Gastroesophageal sphincter (tissue), 4 donors: ENCODE measurements around the gene LRRC40. TPM values are rescaled to one million over a fixed set of nuclear protein-coding genes. Genes with fewer than 3 reads are reported as not detected.

ENCODE experiments used
- ATAC-seq: fragments of 150-250 bp; one replicate; pipeline ENCODE4 v1.9.1; 2016; ENCODE audit warnings: mild to moderate bottlenecking, moderate library complexity
- H3K27ac ChIP-seq, 4 donors: fragments of 200-600 bp; sonication (generic) in 3 of 4; 1 replicate in 3 of 4; 2 replicates in 1 of 4; pipeline ENCODE4 v1.5.1; 2016 to 2019
- H3K27me3 ChIP-seq: fragments of 200-600 bp; sonication (generic); one replicate; pipeline ENCODE4 v1.5.1; 2019
- H3K36me3 ChIP-seq, 2 donors: fragments of 200-600 bp; sonication (generic); one replicate each; pipeline ENCODE4 v1.5.1; 2019; ENCODE audit warnings: control low read depth in 1 of 2
- H3K4me1 ChIP-seq, 3 donors: fragments of 200-600 bp; sonication (generic); 1 replicate in 2 of 3; 2 replicates in 1 of 3; pipeline ENCODE4 v1.5.1; 2016 to 2019; ENCODE audit warnings: control low read depth in 2 of 3
- H3K4me3 ChIP-seq, 2 donors: fragments of 200-600 bp; sonication (generic); one replicate each; pipeline ENCODE4 v1.5.1; 2019; ENCODE audit warnings: mild to moderate bottlenecking in 1 of 2, moderate library complexity in 1 of 2
- H3K9me3 ChIP-seq, 3 donors: fragments of 200-600 bp; sonication (generic); one replicate each; pipeline ENCODE4 v1.5.1; 2017 to 2019; ENCODE audit warnings: control low read depth in 2 of 3
- EP300 ChIP-seq: sonication (generic); formaldehyde crosslinking; IDR thresholded peaks from one replicate; pipeline ENCODE4 v1.6.1; 2017; ENCODE audit warnings: antibody characterized with exemption, mild to moderate bottlenecking
- POLR2A ChIP-seq, 2 donors: fragments of 450-650 bp; IDR thresholded peaks; one replicate each; pipeline ENCODE4 v1.6.1; 2017; ENCODE audit warnings: antibody characterized with exemption in 2 of 2, mild to moderate bottlenecking in 2 of 2, moderate library complexity in 1 of 2
- POLR2AphosphoS5 ChIP-seq: sonication (generic); formaldehyde crosslinking; IDR thresholded peaks from one replicate; pipeline ENCODE4 v1.6.1; 2017; ENCODE audit warnings: antibody characterized with exemption
- WGBS, 2 donors: methylation state at CpG; one replicate each; pipeline ENCODE4 v1.1.5; 2018; ENCODE audit warnings: low coverage in 1 of 2; 5-methylcytosine and 5-hydroxymethylcytosine counted together
- total RNA-seq, 4 donors: library from RNA; depleted of rRNA; stranded (reverse); fragments of >200 nt; gene quantifications; one replicate each; pipeline ENCODE4 v1.1.0, GENCODE V29; 2016
- TF ChIP-seq, protein P1 (sequence below), 4 experiments: fragments of 200-600 bp in 2 of 4; fragments of 450-650 bp in 2 of 4; sonication (generic) in 1 of 4; IDR thresholded peaks; one replicate each; pipeline ENCODE4 v1.5.1; 2017 to 2019; ENCODE audit warnings: antibody characterized with exemption in 4 of 4, mild to moderate bottlenecking in 2 of 4, moderate library complexity in 2 of 4

Gene LRRC40
- total RNA-seq, 4 donors from 2014 or later = 12.9 to 25.4 (median 18.5) TPM

DNA sequence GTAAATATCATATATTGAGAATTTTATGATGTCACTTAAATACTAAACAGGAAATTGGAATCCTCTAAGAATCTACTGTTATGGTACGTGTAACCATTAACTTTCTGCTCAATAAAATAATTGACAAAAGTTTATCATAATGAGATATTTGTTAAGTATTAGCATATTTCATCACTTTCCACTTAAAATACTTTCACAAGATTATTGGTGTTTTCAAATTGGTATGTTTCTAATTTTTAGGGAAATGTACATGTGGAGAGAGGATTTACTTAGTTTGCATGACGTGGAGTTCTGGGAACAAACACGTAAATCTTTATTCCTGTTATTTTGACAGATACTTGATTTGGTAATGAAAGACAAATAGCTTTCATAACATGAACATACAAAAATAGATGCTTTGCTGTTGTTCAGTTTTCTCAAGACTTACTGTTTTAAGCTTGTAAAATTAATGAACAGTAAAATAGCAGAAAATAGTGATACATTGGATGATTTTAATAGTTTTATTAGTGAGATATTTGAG, 17.4 kb upstream of the LRRC40 start:
- no peak for TF ChIP-seq EP300
- Histone ChIP-seq H3K4me3 (peak overlapping the region in 1 of 2 donors; percentile 65), H3K27me3 (no peaks in the 10 kb centered on the region), H3K9me3 (no peaks in the 10 kb centered on the region), H3K36me3 (peaks cover 0 to 22% of the 10 kb centered on the region in 2 donors), H3K4me1 (peaks cover 14 to 65% (median 30%) of the 10 kb centered on the region in 3 donors), H3K27ac (peak overlapping the region in 3 of 4 donors; percentile 92 to 96 (median 93))
- ATAC-seq = no peak
- 21 to 27% methylated on average over 3 of the region's 3 CpGs for WGBS, 2 donors

DNA sequence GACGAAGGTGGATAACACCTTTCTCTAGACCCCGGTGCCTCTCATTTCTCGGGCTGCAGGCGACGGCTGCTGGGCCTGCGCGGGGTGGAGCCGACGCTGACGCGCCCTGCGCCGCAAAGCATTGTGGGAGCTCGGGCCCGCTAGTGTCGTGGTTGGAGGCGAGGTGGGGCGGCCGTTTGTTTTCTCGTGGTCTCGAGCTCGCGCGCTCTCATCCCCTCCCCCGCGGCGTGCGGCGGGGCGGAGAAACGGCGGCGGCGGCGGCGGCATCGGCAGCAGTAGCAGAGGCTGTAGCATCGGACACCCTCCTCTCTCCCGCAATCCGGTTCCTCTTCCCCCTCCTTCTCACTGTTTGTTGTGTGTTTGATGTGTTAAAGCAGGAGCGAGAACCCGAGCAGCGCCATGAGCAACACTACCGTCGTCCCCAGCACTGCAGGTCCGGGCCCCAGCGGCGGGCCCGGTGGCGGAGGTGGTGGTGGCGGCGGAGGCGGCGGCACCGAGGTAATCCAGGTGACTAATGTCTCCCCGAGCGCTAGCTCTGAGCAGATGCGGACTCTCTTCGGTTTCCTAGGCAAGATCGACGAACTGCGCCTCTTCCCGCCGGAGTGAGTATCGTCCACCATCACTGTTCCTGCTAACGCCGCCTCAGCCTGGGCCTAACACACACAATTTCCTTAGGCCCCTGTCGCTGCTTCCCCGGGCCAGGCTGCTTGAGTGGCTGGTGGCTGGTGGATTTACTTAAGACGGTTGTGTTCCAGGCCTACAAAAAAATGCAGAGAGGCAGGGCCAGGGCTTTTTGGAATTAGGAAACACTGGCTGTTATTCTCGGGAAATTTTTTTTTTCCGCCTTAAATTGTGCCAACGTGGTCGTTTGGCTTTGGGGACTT, 16.1 kb upstream of the LRRC40 start, which contains the start of gene SRSF11:
SRSF11 (plus strand) TSS at position 143 of the 884 bp plus-strand sequence; CDS start at position 400, 257 bp downstream.
- TF ChIP-seq, protein P1, sequence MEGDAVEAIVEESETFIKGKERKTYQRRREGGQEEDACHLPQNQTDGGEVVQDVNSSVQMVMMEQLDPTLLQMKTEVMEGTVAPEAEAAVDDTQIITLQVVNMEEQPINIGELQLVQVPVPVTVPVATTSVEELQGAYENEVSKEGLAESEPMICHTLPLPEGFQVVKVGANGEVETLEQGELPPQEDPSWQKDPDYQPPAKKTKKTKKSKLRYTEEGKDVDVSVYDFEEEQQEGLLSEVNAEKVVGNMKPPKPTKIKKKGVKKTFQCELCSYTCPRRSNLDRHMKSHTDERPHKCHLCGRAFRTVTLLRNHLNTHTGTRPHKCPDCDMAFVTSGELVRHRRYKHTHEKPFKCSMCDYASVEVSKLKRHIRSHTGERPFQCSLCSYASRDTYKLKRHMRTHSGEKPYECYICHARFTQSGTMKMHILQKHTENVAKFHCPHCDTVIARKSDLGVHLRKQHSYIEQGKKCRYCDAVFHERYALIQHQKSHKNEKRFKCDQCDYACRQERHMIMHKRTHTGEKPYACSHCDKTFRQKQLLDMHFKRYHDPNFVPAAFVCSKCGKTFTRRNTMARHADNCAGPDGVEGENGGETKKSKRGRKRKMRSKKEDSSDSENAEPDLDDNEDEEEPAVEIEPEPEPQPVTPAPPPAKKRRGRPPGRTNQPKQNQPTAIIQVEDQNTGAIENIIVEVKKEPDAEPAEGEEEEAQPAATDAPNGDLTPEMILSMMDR (IDR thresholded peaks at IDR 0.05) = peak in 3 of 4 experiments; percentile 25 to 46 (median 39)
- TF ChIP-seq POLR2A (IDR thresholded peaks at IDR 0.05) (peak; percentile 74 to 78), EP300 (no peak), POLR2AphosphoS5 (peak; percentile 84)
- WGBS, 2 donors = 0% methylated on average over 2 to 22 of the region's 74 CpGs
- peaks cover 11 to 52% (median 19%) of the 10 kb centered on the region in 3 donors for H3K4me1 ChIP-seq
- H3K27ac ChIP-seq = peak within 1 kb of the TSS; percentile 92 to 96 (median 94)
- H3K36me3 ChIP-seq = peaks cover 0 to 31% of the 10 kb centered on the region in 2 donors
- ATAC-seq = peak; percentile 100
- no peaks in the 10 kb centered on the region for H3K27me3 ChIP-seq
- no peaks in the 10 kb centered on the region for H3K9me3 ChIP-seq
- peak within 1 kb of the TSS; percentile 65 to 98 for H3K4me3 ChIP-seq

DNA sequence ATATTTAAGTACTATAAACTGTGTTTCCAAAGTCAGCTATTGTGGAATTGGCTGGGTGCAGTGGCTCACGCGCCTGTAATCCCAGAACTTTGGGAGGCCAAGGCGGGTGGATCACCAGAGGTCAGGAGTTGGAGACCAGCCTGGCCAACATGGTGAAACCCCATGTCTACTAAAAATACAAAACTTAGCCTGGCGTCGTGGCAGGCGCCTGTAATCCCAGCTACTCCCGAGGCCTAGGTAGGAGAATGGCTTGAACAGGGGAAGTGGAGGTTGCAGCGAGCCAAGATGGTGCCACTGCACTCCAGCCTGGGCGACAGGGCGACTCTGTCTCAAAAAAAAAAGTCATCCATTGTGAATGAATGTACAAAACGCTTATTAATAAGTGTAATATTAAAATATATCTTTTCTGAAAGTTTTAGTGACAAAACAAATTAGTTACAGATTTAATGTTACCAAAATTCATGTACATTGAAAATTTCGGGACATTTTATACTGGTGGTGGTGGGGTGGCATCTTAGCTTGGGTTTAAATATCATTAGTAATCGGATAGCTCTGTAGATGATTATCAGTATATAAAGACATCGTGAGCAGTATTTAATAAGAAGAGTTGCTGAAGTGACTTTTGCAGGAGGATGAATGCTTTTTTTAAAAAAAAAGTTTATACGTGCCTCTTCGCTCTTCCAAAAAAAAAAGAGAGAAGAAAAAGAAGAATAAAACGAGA, 15.3 kb upstream of the LRRC40 start:
- peak overlapping the region; percentile 92 to 96 (median 94) for H3K27ac ChIP-seq
- H3K36me3 ChIP-seq = peaks cover 0 to 39% of the 10 kb centered on the region in 2 donors
- H3K27me3 ChIP-seq = no peaks in the 10 kb centered on the region
- H3K9me3 ChIP-seq = no peaks in the 10 kb centered on the region
- H3K4me3 ChIP-seq = peak overlapping the region; percentile 65 to 98
- H3K4me1 ChIP-seq = peaks cover 11 to 44% (median 18%) of the 10 kb centered on the region in 3 donors
- ATAC-seq = no peak
- WGBS, 2 donors = 31 to 46% methylated on average over 10 to 16 of the region's 17 CpGs
- no peak for TF ChIP-seq POLR2A (IDR thresholded peaks at IDR 0.05)
- no peak for TF ChIP-seq EP300
- TF ChIP-seq, protein P1 (IDR thresholded peaks at IDR 0.05) = no peak
- no peak for TF ChIP-seq POLR2AphosphoS5

DNA sequence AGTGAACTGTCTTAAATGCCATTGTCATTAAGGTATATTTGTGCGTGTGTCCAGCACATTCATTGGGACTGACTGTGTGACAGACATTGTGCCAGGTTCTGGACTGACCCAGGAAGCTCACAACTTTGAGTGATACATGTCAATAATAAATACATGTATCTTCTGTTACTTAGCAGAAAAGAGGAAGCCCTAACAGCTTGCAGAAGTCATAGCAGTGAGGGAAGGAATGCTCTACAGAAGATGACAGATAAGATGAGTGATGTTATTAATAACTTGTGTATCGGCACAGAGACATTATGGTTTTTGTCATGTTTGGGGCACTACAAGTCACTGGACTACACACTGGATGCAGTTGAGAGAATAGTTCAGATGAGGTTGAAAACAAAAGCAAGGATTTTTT, 14.6 kb upstream of the LRRC40 start:
- TF ChIP-seq POLR2A (IDR thresholded peaks at IDR 0.05) (no peak), EP300 (no peak), POLR2AphosphoS5 (no peak)
- TF ChIP-seq, protein P1 (IDR thresholded peaks at IDR 0.05) = no peak
- Histone ChIP-seq H3K4me1 (peaks cover 11 to 37% (median 18%) of the 10 kb centered on the region in 3 donors), H3K4me3 (no peak overlapping the region), H3K9me3 (no peaks in the 10 kb centered on the region), H3K27ac (no peak overlapping the region), H3K27me3 (no peaks in the 10 kb centered on the region), H3K36me3 (peaks cover 0 to 44% of the 10 kb centered on the region in 2 donors)
- no peak for ATAC-seq
- 84 to 90% methylated on average over 2 of the region's 2 CpGs for WGBS, 2 donors

DNA sequence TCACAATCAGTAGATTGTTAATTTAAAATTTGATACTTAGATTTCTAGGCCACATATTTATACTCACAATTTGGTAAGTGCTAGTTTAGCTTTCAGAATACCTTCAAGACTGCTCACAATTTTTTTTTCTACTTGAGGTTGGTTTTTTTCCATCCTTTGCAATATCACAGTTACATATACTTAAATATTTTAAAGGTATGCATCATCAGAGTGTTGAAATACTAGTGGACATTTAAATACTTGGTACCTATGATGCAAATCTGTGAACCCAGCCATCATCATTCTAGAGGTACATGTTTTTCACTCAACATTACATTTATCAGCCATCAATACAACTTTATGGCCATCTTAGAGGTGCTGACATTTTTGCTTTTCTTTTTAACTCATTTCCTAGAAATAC, 6.2 kb upstream of the LRRC40 start:
- TF ChIP-seq POLR2A (IDR thresholded peaks at IDR 0.05) (no peak), EP300 (no peak), POLR2AphosphoS5 (no peak)
- TF ChIP-seq, protein P1 (IDR thresholded peaks at IDR 0.05) = no peak
- Histone ChIP-seq H3K4me3 (no peak overlapping the region), H3K27me3 (no peaks in the 10 kb centered on the region), H3K36me3 (peaks cover 0 to 33% of the 10 kb centered on the region in 2 donors), H3K9me3 (no peaks in the 10 kb centered on the region), H3K27ac (no peak overlapping the region), H3K4me1 (peaks cover 15 to 80% (median 15%) of the 10 kb centered on the region in 3 donors)
- no peak for ATAC-seq
